ENCODE measurements around the gene TMEM33. TPM values are rescaled to one million over a fixed set of nuclear protein-coding genes. Genes with fewer than 3 reads are reported as not detected.

TMEM33 gene
- total and polyA plus RNA-seq, 2 of the 8 experiments (the other 6 are each of a cell fraction or from before 2014, with no cell fraction given): 72.5 to 94.4 TPM

DNA sequence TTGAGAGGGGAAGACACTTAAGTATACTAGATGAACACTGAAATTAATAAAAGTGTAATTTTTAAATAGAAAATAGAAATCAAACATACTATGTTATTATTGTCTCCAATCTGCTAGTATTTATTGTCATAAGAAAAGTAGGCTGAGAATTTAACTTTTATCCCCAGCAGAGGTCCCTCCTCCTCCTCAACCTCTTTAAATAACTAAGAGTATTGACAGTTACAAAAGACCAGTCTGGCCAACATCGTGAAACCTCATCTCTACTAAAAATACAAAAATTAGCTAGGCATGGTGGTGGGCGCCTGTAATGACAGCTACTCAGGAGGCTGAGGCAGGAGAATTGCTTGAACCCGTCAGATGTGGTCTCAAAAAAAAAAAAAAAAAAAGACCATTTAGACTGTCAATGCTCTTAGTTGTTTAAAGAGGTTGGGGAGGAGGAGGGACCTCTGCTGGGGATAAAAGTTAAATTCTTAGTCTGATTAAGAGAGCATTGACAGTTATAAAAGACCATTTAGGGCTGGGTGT, 59.3 kb downstream of the TMEM33 start:
- no peak overlapping the region for H3K14ac ChIP-seq (ENCODE audit: insufficient read length)
- no peak overlapping the region for H2AFZ ChIP-seq (ENCODE audit: low read length)
- no peak overlapping the region for H2AK5ac ChIP-seq (ENCODE audit: low read depth, low read length)
- H3K27ac ChIP-seq (ENCODE audit: low read depth, low read length): no peak overlapping the region
- H3K79me2 ChIP-seq (ENCODE audit: control insufficient read depth in 1 of 2, insufficient read depth in 2 of 2, low read length in 2 of 2): peaks cover 3 to 66% of the 10 kb centered on the region in 2 experiments
- ChIA-PET POLR2A (ENCODE audit: partially characterized antibody) (interaction anchor here (0.7 to 0.9 kb wide), 2 partner anchors 33 to 37 kb away, joined by 3 read pairs; no protein-coding TSS in a partner anchor), CTCF (ENCODE audit: partially characterized antibody) (interaction anchor here (0.7 to 2.1 kb wide), 7 partner anchors 10 to 285 kb away, joined by 3 to 6 read pairs (median 4); no protein-coding TSS in a partner anchor)
- H3K23ac ChIP-seq (ENCODE audit: insufficient read length): no peak overlapping the region
- no peak overlapping the region for H2BK20ac ChIP-seq (ENCODE audit: low read length)
- no peak overlapping the region for H3K4ac ChIP-seq (replicated peaks; ENCODE audit: insufficient read length, low read depth, low read length)
- H2BK120ac ChIP-seq (replicated peaks; ENCODE audit: low read depth, low read length): no peak overlapping the region
- peaks cover 9% of the 10 kb centered on the region for H3K23me2 ChIP-seq (ENCODE audit: low read depth, low read length)
- peaks cover 2 to 6% (median 3%) of the 10 kb centered on the region in 4 experiments; a peak in 5 of 7 replicates for H3K4me1 ChIP-seq (replicated peaks in 1 of 4; ENCODE audit: control insufficient read depth in 3 of 4, insufficient read depth in 4 of 4, low read length in 3 of 4)
- no peak overlapping the region for H4K5ac ChIP-seq (ENCODE audit: insufficient read length, low read depth, low read length)
- DNase-seq (ENCODE audit: low read depth in 1 of 2, low spot score in 2 of 2): no peak
- no peaks in the 10 kb centered on the region for H3K36me3 ChIP-seq (ENCODE audit: control insufficient read depth in 2 of 4, insufficient read depth in 4 of 4, low read length in 3 of 4)
- no peak overlapping the region for H4K8ac ChIP-seq (ENCODE audit: extremely low read depth, insufficient read depth, low read length)
- no peak overlapping the region for H3K4me2 ChIP-seq (ENCODE audit: insufficient read depth in 1 of 2, low read depth in 2 of 2, low read length in 2 of 2)
- H4K91ac ChIP-seq (replicated peaks; ENCODE audit: insufficient read length, low read length): no peak overlapping the region
- no peak overlapping the region for H3K9ac ChIP-seq (replicated peaks in 1 of 4; ENCODE audit: extremely low read depth in 1 of 4, low read depth in 3 of 4, low read length in 3 of 4)
- H2BK15ac ChIP-seq (ENCODE audit: low read length): no peak overlapping the region
- no peak overlapping the region for H2BK5ac ChIP-seq (ENCODE audit: low read depth, low read length)
- WGBS, 2 experiments (ENCODE audit: extremely low coverage in 1 of 2, insufficient coverage in 1 of 2, insufficient read length in 1 of 2, insufficient replicate concordance in 2 of 2, low coverage in 1 of 2, low lambda C conversion rate in 2 of 2, missing lambda C conversion rate in 1 of 2): 64% methylated on average over 3 of the region's 3 CpGs; no CpG with 5 or more reads in 1 of the 2 experiments
- H2BK12ac ChIP-seq (ENCODE audit: low read depth, low read length): no peak overlapping the region
- no peak overlapping the region for H3K56ac ChIP-seq (replicated peaks; ENCODE audit: insufficient read length, low read depth, low read length)
- H3K27me3 ChIP-seq (replicated peaks in 1 of 4; ENCODE audit: control insufficient read depth in 3 of 4, extremely low read depth in 1 of 4, insufficient read depth in 3 of 4, low read length in 3 of 4): no peaks in the 10 kb centered on the region
- no peak overlapping the region for H3K18ac ChIP-seq (ENCODE audit: extremely low read depth, low read length)
- no peak overlapping the region for H3K4me3 ChIP-seq (ENCODE audit: extremely low read depth in 1 of 4, insufficient read depth in 2 of 4, low read depth in 3 of 4, low read length in 4 of 4)
- TF ChIP-seq EP300 (IDR thresholded peaks at IDR 0.05; ENCODE audit: borderline replicate concordance in 1 of 2, low read depth in 2 of 2, low read length in 2 of 2) (no peak), RFX5 (IDR thresholded peaks at IDR 0.05; ENCODE audit: borderline replicate concordance, low read depth, low read length) (no peak), CTBP2 (IDR thresholded peaks at IDR 0.05; ENCODE audit: borderline replicate concordance, insufficient read depth, insufficient read length, low read length) (no peak), CEBPB (IDR thresholded peaks at IDR 0.05; ENCODE audit: low read depth, low read length) (no peak), CHD1 (IDR thresholded peaks at IDR 0.05; ENCODE audit: low read depth, low read length) (no peak), CREB1 (IDR thresholded peaks at IDR 0.05) (no peak), EGR1 (IDR thresholded peaks at IDR 0.05; ENCODE audit: borderline replicate concordance, low read depth, low read length) (no peak)
- no peaks in the 10 kb centered on the region for H3K9me3 ChIP-seq (ENCODE audit: insufficient read depth in 2 of 2, low read depth in 1 of 2, low read length in 1 of 2)
- peaks cover 0 to 3% of the 10 kb centered on the region in 2 experiments for H4K20me1 ChIP-seq (replicated peaks in 1 of 2; ENCODE audit: control insufficient read depth in 1 of 2, insufficient read depth in 2 of 2, low read length in 2 of 2)
- peaks cover 3% of the 10 kb centered on the region; the same call in 1 of the 2 replicates for H3K79me1 ChIP-seq (ENCODE audit: low read depth, low read length)
- no peak for FAIRE-seq

Measured in H1 (cell line).